DMS79 (cell line): Measurements from ENCODE around the gene NEURL3.
"Not testable (repeated sequence)": the region's sequence is repeated elsewhere in the genome, so short reads cannot be mapped to it uniquely, and the experiment has no call there.

Experiments used
- DNase-seq: peaks from one replicate; lab custom pipeline; 2025; lab: John Stamatoyannopoulos, UW

NEURL3 gene

DNA sequence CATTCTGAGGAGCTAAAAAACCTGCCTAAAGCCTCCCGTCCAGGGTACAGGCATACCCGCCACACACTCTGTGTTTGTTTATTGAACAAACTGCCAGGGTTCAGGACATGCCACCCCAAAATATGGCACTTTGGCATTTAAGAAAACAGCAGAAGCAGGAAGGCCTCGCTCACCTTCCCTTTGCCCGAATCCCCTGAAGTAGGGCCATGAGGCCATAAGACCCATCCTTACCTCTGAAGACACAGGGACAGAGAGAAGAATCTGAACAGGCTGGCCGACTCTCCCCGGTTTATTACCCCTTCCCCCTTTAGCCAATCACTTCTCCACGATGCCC, 1.7 kb upstream of the NEURL3 start:
- no peak for DNase-seq

DNA sequence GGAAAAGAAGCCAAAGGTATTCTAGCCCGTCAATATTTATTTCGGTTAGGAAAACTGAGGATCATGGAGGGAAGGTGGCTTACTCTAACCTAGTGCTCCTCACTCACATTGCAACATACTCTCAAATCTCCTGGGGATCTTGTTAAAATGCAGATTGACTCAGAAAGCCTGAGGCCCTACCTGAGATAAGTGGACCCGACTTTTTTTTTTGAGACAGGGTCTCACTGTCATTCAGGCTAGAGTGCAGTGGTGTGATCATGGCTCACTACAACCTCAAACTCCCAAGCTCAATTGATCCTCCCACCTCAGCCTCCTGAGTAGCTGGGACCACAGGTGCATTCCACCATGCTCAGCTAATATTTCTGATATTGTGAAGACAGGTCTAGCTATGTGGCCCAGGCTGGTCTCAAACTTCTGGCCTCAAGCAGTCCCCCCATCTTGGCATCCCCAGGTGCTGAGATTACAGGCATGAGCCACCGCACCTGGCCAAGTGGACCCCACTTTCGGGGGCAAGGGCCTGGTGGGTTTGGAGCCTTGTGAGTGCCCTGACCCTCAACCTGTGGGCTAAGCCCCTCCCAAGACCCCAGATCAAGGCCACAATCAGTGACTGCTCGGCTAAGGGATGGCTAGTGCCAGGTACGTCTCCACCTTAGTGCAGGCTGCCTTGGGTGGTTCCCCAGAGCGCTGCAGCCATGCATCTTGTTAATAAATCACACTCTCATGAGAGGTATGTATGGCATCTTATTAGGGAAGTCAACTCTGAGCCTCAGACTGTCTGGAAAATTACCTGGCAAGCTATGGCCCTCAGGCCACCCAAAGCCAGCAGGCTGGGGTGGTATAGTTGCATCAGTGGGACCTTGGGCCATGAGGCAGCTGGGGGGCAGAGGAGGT, 1.1 kb upstream of the NEURL3 start:
- no peak for DNase-seq

DNA sequence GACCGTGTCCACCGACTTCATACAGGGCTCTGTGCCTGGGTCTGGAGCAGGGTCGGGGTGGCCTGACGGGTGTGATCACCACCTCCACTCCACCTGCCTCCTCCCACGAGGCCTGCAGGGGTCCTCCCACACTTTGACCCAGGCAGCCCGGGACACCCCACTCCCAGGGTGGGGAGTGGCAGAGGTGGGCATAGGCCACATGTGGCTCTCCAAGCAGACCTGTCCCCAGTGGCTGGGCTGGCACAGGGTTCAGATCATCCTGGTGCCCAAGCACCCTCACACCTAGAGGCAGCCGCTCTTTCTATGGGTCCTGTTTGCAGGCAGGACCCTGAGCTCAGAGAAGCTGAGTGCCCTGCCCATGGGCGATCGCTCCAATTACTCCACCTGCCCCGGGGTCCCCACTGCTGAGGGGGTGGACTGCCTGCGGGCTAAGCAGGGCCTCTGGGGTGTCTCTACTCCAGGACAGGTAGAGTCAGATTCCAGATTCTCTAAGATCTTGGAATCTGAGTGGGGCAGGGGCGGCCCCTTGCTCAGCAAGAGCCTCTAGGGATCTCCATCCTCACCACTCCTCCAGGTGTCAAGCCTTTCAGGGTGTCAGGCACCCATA, 1.4 kb downstream of the NEURL3 start:
- no peak for DNase-seq

DNA sequence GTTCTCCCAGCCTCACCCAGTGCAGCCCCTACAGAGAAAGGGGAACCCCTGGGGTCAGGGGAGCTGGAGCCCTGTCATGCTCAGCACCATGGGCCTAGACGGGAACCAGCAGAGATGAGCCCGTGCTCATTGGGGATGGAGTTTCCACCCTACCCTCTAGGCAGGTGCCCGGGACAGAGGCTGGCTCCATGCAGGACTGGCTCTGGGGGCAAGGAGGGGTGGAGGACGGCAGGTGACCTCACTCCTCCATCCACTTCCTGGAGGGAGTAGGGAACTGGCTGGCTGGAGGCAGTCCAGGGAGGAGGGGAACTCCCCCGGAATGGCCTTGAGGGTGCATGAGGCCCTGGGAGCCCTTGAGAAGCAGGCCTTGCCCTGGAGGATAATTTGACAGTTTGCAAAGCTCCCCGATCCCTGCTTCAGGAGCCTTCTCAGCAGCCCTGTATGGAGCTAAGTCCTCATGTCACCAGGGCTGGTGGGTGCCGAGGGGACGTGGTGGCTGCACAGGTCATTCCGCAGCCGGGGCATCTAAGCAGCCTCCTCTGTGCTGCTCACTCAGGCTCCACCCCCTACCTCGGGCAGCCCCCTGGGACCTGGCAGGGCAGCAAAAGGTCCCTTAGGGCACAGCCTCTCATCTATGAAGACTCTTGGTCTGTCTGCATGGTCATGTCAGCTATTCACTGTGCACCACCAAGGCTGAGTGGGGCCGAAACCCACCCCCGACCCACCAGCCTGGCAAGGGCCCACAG, 2.1 kb downstream of the NEURL3 start:
- no peak for DNase-seq

DNA sequence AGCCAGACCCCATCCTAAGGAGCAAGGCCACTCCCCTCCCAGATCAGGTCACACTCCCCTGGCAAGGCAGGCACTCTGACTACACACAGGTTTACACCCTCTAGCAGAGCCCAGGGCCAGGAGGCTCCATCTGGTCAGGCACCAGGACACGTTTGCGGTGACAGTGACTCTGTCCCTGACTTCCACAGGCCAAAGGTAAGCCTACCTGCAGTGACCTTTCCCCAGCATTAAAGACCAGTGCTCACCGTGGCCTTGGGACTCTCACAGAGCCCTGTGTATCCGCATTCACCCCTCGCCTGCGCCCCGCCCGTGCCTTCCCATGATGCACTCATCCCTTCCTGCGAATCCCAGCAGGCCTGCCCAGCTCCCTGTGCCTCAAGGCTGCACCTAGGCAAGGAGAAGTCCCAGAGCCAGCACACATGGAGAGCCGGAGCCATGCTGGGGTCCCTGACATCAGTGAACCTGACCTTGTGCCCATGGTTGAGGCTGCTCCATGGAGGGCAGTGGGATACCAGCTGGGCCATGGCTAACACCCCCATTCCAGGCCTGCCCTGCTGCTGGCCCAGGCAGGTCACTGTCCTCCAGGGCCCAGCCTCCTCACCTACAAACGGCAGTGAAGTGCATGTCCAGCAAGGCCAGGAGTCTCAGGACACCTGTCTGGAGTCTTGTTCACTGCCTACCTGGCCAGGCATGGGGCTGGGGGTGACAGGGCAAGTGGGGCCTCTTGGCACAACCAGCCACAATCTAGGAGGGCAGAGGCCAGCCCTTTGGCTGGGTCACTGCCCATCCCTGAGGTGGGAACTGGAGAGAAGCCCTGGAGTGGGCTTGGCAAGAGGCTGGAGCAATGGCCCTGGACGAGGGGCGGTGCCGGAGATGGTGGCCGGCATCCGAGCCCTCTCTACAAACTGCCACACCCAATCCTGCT, 3.0 kb downstream of the NEURL3 start:
- DNase-seq, result no peak

DNA sequence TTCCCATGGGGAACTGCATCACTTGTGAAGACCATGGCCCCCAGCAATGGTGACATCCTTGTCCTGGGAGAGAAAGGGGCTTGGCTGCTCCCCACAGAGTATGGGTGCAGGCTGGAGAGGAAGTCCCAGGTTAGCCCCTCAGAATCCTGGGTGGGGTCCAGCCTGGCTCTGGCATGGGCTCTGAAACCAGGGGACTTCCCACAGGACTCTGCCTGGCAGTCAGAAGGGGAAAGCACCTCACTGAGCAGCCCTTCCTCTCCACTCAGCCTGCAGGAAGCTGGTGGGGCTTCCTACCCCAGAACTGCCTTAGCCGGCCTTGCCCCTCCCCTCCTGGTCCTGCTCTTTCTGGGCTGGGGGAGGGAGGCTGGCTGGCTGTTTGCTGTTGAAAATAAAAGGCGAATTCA, 3.7 kb downstream of the NEURL3 start:
- DNase-seq, result no peak

DNA sequence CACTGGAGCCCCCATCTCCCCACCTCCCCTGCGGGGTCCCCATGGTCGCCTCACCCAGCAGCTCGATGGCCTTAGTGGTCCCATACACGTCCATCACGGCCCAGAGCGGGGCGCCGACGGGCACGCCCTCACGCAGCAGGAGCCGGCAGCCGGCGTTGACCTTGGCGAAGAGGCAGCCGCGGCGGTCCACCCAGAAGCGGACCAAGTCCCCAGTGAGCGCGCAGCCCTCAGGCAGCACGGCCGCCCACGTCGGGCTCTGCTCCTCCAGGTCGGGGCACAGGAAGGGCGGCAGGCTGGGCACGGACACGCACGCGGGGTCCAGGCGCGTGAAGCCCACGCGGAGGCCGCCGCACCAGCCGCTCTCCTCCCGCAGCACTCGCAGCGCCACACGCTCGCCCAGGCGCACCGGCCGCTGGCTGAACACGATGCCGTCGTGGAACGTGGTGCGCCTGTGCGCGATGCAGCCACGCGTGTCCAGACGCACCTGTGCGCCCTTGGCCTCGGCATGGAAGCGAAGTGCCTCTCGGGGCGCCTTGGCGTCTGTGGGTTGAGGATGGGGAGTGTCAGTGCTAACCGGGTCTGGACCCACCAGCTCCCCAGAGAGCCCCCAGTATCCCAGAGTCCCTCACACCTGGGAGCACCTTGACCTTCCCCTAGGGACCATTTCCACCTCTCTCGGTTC, 4.6 kb downstream of the NEURL3 start:
- no peak for DNase-seq

DNA sequence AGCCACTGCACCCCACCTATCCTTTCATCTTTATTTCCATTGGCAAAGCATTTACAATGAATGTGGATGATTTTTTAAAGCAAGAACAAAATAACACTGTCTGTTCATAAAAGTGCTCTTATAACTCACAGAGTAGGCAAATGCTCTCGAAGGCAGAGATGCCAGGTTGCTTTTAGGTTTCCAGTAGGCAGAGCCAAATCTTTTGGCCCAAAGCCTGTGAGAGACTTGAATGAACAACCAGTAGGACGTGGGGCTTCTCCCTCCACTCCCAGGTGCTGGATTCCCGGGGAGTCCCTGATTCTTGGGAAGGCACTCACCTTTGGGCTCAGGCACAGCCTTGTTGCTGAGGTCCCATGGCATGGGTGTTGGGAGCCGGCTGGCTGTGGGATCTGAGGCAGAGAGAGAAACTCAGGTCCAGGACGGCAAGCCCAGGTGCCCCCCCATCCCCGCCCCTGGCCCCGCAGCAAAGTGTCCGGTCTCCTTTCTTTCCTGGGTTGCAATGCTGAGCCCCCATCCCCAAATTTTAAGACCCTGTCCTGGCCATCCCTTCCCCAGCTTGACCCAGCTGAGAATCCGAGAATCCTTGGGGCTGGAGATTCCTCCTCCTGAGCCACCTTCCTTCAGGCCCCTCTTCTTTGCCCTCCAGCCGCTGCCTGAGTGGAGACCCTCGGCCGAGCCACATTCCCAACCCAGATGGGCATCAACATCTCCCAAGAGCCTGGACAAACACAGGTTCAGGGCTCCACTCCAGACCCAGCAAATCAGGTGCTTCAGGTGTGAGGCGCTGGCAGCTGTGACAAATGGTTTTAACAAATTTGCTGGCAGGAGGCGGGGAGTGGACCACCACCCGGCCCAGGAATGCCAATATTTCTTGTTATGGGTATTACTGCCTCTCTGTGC, 5.8 kb downstream of the NEURL3 start:
- no peak for DNase-seq

DNA sequence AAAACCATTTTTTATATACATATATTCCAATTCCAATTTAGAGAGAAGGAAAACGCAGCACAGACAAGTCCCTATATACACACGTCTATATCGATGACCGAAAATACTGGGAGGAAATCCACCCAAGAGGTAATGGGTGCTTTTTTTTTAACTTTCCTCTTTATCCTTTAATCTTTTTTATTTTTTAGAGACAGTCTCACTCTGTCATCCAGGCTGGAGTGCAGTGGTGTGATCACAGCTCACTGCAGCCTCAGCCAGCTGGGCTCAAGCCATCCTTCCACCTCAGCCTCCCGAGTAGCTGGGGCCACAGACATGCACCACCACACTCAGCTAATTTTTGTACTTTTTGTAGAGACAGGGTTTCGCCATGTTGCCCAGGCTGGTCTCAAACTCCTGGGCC, 6.5 kb downstream of the NEURL3 start:
- not testable (repeated sequence) for DNase-seq

DNA sequence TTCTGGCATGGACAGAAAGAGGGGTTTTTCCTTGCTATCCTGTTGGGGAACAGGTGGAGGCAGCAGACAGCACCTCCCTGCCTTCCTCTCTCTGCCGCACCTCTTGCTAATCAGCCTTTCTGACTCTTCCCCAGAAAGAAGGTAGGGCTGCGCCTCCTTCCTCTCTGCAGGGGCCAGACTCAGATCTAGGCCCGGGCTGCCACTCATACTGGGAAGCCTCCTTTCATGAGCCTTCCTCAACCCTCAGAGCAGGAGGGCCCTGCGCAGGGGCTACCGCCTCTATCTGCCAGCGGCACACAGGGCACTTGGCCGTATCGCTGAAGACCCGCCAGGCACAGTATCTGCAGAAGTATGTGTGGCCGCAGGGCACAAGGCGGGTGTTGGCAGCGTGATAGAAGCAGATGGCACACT, 7.1 kb downstream of the NEURL3 start:
- no peak for DNase-seq

DNA sequence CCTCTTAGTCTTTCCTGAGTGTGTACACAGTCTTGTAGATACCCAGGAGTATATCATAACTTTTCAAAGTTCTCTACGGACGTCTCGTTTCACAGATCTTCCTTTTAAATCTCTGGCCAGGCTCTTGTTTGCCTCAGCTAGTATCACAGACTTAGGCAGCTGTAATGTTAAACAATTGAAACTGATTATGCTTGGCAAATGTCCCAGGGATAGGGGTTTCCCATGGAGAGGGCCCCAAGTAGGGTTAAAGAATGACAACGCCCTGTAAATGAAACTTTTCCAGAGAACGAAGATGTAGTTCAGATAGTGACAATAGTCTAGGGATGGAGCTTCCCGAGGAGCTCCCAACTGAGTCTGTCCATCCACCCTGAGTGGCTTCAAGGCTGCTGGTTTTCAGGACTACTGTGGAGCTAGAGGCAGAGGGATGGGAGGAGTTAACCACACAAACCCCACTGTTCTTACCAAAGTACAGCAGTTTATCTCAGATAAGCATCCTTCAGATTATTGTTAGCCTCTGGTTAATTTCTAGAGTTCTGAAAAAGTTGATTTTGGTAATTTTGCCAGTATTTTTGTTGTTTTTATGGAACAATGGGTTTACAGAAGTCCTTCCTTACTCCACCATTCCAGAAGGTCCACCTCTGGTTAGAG, 9.1 kb downstream of the NEURL3 start:
- no peak for DNase-seq

DNA sequence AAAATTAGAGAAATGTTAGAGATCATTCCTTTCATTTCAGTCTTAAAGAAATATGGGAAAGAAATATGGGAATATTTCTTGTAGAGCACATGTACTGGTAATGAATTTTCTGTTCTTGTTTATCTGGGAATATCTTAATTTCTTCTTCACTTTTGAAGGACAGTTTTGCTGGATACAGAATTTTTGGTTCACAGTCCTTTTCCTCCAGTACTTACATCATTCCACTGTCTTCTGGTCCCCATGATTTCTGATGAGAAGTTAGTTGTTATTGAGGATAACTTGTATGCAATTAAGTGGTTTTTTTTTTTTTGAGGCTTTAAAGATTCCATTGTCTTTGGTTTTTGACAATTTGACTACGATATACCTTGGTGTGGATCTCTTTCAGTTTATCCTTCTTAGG, 11.0 kb downstream of the NEURL3 start:
- no peak for DNase-seq

DNA sequence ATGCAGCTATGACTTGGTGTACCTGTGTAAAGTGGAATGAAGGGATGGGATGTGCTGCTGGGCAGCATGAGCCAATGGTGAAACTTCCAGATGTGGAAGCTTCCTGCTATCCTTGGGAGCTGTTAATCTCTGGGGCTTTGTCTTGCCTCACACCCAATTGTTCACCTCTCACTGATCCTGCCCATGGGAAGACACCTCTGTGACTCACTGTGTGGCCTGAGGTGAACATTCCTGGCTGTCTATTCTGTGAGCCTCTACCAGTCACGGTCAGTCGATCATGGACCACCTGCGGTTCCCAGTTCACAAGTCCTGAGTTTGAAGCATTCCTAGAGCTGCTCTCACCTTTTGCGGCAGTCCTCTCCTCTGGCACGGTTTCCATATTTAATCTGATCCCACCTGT, 12.1 kb downstream of the NEURL3 start:
- no peak for DNase-seq

DNA sequence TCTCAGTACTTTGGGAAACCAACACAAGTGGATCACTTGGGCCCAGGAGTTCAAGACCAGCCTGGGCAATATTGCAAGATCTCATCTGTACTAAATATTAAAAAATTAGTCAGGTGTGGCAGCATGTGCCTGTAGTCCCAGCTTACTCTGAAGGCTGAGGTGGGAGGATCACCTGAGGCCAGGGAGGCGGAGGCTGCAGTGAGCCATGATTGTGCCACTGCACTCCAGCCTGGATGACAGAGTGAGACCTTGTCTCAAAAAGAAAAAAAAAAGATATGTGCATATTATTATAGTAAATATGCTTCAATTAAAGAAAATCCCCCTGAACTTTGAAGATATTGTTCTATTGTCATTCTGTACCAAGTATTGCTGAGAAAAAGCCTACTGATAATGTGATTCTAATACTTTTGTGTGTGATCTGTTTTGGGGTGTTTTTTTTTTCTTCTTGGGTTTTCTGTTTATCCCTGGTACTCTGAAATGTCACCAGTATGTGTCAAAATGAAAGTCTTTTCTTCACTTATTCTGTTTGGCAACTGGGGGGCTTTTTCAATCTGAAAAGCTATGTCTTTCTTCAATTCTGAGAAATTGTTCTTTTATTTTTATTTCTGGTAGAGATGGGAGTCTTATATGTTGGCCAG, 13.2 kb downstream of the NEURL3 start:
- DNase-seq, result no peak

DNA sequence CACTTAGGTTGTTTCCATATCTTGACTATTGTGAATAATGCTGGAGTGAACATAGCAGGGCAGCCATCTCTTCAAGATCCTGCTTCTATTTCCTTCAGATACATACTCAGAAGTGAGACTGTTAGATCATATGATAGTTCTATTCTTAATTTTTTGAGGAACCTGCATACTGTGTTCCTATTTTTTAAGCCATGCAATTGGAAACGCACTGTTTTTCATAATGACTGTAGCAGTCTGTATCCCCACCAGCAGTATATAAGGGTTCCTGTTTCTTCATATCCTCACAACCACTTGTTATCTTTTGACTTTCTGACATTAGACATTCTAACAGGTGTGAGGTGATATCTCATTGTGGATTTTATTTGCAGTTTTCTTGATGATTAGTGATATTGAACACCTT, 15.5 kb downstream of the NEURL3 start:
- DNase-seq, result no peak

DNA sequence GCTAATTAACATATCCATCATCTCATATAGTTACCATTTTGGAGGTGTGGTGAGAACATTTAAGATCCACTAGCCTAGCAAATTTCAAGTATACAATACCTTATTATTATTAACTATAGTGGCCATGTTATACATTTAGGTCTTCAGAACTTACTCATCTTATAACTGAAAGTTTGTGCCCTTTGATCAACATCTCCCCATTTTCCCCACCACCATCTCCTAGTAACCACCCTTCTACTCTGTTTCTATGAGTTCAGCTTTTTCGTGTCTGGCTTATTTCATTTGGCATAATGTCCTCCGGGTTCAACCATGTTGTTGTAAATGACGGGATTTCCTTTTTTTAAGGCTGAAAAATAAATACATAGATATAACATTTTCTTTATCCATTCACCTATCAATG, 15.9 kb downstream of the NEURL3 start:
- no peak for DNase-seq

DNA sequence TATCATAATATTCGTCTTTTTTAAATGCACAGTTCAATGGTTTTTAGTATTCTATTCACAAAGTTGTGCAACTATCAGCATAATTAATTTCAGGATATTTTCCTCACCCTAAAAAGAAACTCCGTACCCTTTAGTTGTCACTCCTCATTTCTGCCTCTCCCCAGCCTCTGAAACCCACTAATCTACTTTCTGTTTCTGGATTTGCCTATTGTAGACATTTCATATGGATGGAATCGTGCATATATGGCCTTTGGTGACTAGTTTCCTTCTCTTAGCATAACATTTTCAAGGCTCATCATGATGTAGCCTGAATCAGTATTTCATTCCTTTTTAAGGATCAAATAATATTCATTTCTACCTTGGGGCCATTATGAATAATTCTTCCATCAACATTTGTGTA, 18.5 kb downstream of the NEURL3 start:
- no peak for DNase-seq

DNA sequence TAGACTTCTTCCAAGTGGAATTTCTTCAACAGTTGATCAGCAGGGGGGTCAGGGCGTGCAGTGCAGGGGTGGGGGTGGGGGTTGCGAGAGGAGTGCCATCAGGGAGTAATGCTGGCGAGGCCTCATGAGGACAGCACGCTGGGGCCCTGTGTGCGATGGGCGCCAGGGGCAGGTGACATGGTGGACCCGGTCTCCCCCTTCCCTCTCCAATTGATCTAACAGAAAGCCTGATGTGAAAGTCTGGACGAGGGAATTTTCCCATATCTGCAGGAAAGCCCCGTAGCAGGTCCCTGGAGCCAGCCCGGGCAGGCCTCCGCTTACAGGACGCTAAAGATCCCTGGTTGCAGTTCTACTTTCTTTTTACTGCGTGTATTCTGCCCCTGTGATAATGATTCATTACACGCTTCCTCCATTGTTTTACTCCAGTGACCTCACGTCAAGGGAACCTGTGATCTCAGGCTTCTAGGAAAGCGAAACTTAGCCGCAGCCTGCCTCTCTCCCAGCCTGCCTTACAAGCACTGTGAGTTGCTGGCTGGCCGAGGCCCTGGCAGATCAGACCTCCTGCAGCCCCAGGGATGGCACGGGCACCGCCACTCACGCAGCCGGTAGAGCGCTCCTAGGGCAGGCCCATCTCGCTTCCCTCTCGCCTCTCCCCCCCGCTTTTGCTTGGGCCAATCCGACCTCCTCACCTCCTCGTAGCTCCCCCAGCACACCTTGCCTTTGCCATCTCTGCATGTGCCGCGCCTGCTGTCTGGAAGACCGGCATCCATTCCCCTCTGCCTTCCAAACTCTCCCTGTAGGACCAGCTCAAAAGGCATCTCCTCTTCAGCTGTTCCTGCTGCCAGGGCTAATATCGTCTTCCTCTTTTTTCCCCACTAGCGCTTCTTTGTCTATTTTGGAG, 19.2 kb downstream of the NEURL3 start:
- peak; percentile 42 for DNase-seq
